Measurements from ENCODE around the gene ARPC5L. TPM values are rescaled to one million over a fixed set of nuclear protein-coding genes. Genes with fewer than 3 reads are reported as not detected.

ARPC5L gene
- total RNA-seq, 1 donor from 2014 or later: 28.5 TPM

DNA sequence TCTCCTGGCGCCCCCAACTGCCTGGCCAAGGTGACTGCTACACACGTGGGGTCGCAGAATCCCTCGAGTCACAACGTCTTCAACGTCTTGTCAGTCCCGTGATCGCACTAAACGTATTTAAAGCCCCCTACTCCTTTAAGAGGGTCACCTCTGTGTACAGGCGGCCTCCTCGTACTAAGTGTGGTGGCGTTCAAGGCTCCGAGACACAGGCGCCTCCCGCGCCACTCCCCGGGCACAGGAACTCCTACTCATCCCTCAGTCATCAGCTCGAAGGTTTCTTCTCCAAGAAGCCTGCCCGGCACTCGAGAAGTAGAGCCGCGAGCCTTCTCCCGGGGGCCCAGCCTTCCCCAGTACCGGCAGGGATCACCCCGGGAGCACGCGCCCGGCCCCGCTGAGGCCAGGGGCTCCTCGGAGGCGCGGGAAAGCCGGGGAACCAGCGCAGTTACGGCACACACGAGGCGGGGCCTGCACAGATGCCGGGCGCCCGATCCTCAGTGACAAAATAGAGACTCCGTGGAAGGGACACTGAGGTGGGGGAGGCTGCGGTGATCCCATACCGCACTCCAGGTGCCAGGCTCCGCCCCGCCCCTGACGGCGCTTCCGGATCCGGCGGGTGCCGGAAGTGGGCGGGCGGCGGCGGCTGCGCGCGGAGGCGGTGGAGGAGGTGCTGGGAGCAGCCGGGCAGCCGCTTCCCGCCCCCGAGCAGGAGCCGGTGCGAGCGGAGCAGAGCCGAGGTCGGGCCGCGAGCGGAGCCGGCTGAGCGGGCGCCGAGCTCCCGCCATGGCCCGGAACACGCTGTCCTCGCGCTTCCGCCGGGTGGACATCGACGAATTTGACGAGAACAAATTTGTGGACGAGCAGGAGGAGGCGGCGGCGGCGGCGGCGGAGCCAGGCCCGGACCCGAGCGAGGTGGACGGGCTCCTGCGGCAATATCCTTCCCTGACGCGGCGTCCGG is 6.9 kb downstream of the ARPC5L start:
- Mint-ChIP-seq H3K27me3 (ENCODE audit: low read depth) (no peaks in the 10 kb centered on the region), H3K36me3 (peaks cover 4% of the 10 kb centered on the region), H3K4me1 (peaks cover 36% of the 10 kb centered on the region), H3K4me3 (peak overlapping the region; percentile 93), H3K27ac (peak overlapping the region; percentile 99), H3K9me3 (no peaks in the 10 kb centered on the region)
- DNase-seq (ENCODE audit: low spot score in 2 of 2, unreplicated experiment in 2 of 2): peak; percentile 84 to 87
- TF ChIP-seq, protein P1, sequence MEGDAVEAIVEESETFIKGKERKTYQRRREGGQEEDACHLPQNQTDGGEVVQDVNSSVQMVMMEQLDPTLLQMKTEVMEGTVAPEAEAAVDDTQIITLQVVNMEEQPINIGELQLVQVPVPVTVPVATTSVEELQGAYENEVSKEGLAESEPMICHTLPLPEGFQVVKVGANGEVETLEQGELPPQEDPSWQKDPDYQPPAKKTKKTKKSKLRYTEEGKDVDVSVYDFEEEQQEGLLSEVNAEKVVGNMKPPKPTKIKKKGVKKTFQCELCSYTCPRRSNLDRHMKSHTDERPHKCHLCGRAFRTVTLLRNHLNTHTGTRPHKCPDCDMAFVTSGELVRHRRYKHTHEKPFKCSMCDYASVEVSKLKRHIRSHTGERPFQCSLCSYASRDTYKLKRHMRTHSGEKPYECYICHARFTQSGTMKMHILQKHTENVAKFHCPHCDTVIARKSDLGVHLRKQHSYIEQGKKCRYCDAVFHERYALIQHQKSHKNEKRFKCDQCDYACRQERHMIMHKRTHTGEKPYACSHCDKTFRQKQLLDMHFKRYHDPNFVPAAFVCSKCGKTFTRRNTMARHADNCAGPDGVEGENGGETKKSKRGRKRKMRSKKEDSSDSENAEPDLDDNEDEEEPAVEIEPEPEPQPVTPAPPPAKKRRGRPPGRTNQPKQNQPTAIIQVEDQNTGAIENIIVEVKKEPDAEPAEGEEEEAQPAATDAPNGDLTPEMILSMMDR (IDR thresholded peaks at IDR 0.05; ENCODE audit: unreplicated experiment): no peak

DNA sequence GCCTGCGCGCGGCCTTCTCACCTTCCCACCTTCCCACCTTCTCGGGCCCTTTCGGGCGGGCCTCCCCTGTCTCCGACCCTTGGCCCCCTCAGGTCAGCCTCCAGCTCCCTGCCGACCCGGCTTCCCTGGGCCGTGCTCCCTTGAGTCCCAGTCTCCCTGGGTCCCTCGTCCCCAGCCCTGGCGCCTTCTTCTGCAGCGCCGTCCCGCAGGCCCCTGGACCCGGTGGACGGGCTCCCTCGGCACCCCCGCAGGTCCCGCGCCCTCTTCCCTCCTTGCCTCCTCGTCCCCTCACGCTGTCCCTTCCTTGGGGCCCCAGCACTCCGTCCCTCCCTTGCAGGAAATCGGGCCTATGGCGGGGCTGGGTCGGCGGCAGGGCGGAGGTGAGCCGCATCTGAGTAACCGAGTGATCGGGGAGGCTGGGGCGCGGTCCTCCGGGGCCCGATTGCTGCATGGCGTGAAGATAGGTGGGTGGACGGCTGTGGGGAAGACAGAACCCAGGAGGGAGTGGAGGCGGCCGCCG is 7.6 kb downstream of the ARPC5L start:
- DNase-seq (ENCODE audit: low spot score in 2 of 2, unreplicated experiment in 2 of 2): peak in 1 of 2 experiments; percentile 57

DNA sequence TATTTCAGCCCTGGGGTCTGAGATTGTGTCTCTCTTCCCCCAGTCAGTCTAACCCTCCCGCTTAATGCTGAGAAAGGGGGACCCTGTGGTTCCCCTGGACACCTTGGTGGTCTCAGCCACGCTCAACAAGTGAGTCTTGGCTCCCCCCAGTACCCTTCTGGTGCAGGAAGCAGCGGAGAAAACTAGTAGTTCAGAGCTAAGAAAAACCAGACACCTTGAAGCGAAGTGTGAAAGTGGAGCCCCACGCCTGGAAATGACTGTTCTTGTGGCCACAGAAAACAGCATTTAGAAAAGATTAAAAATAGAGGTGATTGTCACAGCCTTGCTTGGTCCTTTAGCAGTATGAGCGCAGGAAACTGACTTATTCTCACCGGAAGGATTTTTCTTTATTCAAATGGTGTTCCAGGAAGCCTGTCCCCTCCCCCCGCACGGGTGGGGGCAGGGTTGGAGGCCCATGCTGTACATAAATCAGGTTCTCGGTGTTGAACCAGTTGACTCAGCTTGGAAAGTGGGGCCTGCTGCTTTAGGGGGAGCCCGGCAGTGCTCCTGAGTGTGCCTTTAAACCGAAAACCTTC is 8.1 kb downstream of the ARPC5L start:
- TF ChIP-seq, protein P1 (IDR thresholded peaks at IDR 0.05; ENCODE audit: unreplicated experiment): no peak
- Mint-ChIP-seq H3K4me1 (peaks cover 36% of the 10 kb centered on the region), H3K9me3 (no peaks in the 10 kb centered on the region), H3K4me3 (peak overlapping the region; percentile 93), H3K27ac (peak overlapping the region; percentile 92), H3K27me3 (ENCODE audit: low read depth) (no peaks in the 10 kb centered on the region), H3K36me3 (peaks cover 4% of the 10 kb centered on the region)
- no peak for DNase-seq (ENCODE audit: low spot score in 2 of 2, unreplicated experiment in 2 of 2)

More for the DNA sequence above, 7.6 kb downstream of the ARPC5L start:
- Mint-ChIP-seq H3K27ac (peak overlapping the region; percentile 92), H3K4me3 (peak overlapping the region; percentile 93), H3K36me3 (peaks cover 4% of the 10 kb centered on the region), H3K27me3 (ENCODE audit: low read depth) (no peaks in the 10 kb centered on the region), H3K4me1 (peaks cover 36% of the 10 kb centered on the region), H3K9me3 (no peaks in the 10 kb centered on the region)
- TF ChIP-seq, protein P1 (IDR thresholded peaks at IDR 0.05; ENCODE audit: unreplicated experiment): no peak

DNA sequence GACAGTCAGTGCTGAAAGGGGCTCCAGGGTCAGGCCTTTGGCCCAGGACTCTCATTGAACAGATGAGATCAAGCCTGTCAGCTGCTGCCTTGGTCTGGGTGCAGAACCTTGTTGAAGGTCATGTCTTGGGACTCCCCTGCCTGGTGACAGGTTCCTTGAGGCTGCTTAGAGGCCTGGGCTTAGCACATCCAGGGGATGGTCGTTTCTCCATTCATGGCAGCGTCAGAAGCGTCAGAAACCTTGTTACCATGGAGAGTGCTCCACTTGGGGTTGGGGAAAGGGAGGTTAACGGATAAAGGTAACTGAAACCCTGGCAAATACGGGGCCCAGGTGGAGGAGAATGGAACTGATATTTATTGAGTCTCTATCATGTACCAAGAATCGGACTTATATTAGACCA is 8.8 kb downstream of the ARPC5L start:
- no peak for DNase-seq (ENCODE audit: low spot score in 2 of 2, unreplicated experiment in 2 of 2)
- Mint-ChIP-seq H3K36me3 (peaks cover 4% of the 10 kb centered on the region), H3K4me1 (peaks cover 36% of the 10 kb centered on the region), H3K27ac (peak overlapping the region; percentile 92), H3K4me3 (peak overlapping the region; percentile 93), H3K9me3 (no peaks in the 10 kb centered on the region), H3K27me3 (ENCODE audit: low read depth) (no peaks in the 10 kb centered on the region)
- TF ChIP-seq, protein P1 (IDR thresholded peaks at IDR 0.05; ENCODE audit: unreplicated experiment): no peak

DNA sequence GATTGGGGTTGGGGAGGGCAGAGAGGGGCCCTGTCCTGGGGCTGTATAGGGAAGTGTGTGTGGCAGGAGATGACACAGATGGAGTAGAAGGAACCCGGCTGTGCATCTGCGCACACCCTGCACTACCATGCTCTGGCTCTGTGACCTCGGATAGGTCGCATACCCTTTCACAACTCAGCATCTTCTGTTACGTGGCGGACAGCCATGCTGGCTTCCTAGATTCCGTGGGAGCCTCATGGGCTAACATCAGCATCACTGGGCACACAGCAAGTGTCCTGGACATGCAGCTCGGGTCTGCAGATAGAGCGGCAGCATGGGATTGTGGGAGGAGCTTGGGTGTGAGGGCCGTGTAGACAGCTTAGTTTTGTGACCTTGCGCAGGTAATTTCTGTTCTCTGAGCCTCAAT is 9.2 kb downstream of the ARPC5L start:
- H3K27ac Mint-ChIP-seq: peak overlapping the region; percentile 64
- no peaks in the 10 kb centered on the region for H3K9me3 Mint-ChIP-seq
- no peaks in the 10 kb centered on the region for H3K27me3 Mint-ChIP-seq (ENCODE audit: low read depth)
- TF ChIP-seq, protein P1 (IDR thresholded peaks at IDR 0.05; ENCODE audit: unreplicated experiment): no peak
- H3K36me3 Mint-ChIP-seq: peaks cover 4% of the 10 kb centered on the region
- H3K4me3 Mint-ChIP-seq: peak overlapping the region; percentile 93
- H3K4me1 Mint-ChIP-seq: peaks cover 36% of the 10 kb centered on the region
- DNase-seq (ENCODE audit: low spot score in 2 of 2, unreplicated experiment in 2 of 2): no peak

Data from mesothelial cell of epicardium (in vitro differentiated cells).